DND-41 (cell line): Measurements from ENCODE around the gene SCMH1.

ENCODE experiments used
- ATAC-seq: fragments of 200-7000 bp; cut with Tn5 transposase; 3 replicates; pipeline ENCODE4 v1.9.1; 2021; ENCODE audit warnings: low read depth; ENCODE audit not compliant: insufficient read depth
- DNase-seq: peaks from one replicate; pipeline ENCODE4 v3.0.0-alpha.2; 2020
- H2AFZ ChIP-seq: 2 replicates; pipeline ENCODE4 v1.6.0; 2012; ENCODE audit warnings: low read depth, low read length
- H3K27ac ChIP-seq: 2 replicates; pipeline ENCODE4 v1.5.1; 2012; ENCODE audit warnings: low read length, inconsistent platforms
- H3K27me3 ChIP-seq: fragments of 200-600 bp; sonication (generic); 2 replicates; pipeline ENCODE4 v1.6.0; 2012; ENCODE audit warnings: low read length, mild to moderate bottlenecking, inconsistent platforms; ENCODE audit not compliant: insufficient read depth, poor library complexity
- H3K36me3 ChIP-seq: 2 replicates; pipeline ENCODE4 v1.5.1; 2012; ENCODE audit warnings: low read length, inconsistent platforms; ENCODE audit not compliant: insufficient read depth
- H3K4me1 ChIP-seq: 2 replicates; pipeline ENCODE4 v1.5.1; 2012; ENCODE audit warnings: mild to moderate bottlenecking, low read length; ENCODE audit not compliant: insufficient read depth
- H3K4me2 ChIP-seq: 2 replicates; pipeline ENCODE4 v1.6.0; 2012; ENCODE audit warnings: mild to moderate bottlenecking, moderate library complexity, low read length, inconsistent platforms; ENCODE audit not compliant: insufficient read depth
- H3K4me3 ChIP-seq, 2 experiments: fragments of 200-600 bp in 1 of 2; shearing (Covaris generic) in 1 of 2; 2 replicates each; pipeline ENCODE4 v1.5.1; 2012 to 2016; ENCODE audit warnings: inconsistent platforms in 2 of 2, low read length in 2 of 2, mild to moderate bottlenecking in 2 of 2, low read depth in 1 of 2, moderate library complexity in 1 of 2
- H3K79me2 ChIP-seq: 2 replicates; pipeline ENCODE4 v1.6.0; 2012; ENCODE audit warnings: low read length, inconsistent platforms; ENCODE audit not compliant: insufficient read depth
- H3K9ac ChIP-seq: 2 replicates; pipeline ENCODE4 v1.6.0; 2012; ENCODE audit warnings: low read depth, mild to moderate bottlenecking, inconsistent platforms, low read length, moderate library complexity
- H3K9me3 ChIP-seq: 2 replicates; pipeline ENCODE4 v1.5.1; 2012; ENCODE audit warnings: low read length, moderate library complexity, mild to moderate bottlenecking, inconsistent platforms; ENCODE audit not compliant: insufficient read depth, severe bottlenecking
- H4K20me1 ChIP-seq: 2 replicates; pipeline ENCODE4 v1.6.0; 2012; ENCODE audit warnings: low read length; ENCODE audit not compliant: insufficient read depth
- CTCF ChIP-seq: IDR thresholded peaks from 2 replicates; pipeline ENCODE4 v1.5.1; 2012; ENCODE audit warnings: borderline replicate concordance, low read length, moderate library complexity, mild to moderate bottlenecking; ENCODE audit not compliant: poor library complexity, severe bottlenecking; ENCODE audit errors: extremely low read depth
- EZH2 ChIP-seq: IDR thresholded peaks from 3 replicates; pipeline ENCODE4 v1.6.1; 2012; ENCODE audit warnings: borderline replicate concordance, low read depth, mild to moderate bottlenecking, moderate library complexity, low read length, inconsistent platforms; ENCODE audit not compliant: severe bottlenecking

The SCMH1 gene

GRCh38 chr1:41226815-41227434 is 15.2 kb downstream of the SCMH1 start:
- Histone ChIP-seq H3K9me3 (no peaks in the 10 kb centered on the region), H3K9ac (no peak overlapping the region), H3K27ac (no peak overlapping the region), H3K4me1 (no peaks in the 10 kb centered on the region), H3K4me2 (no peak overlapping the region), H3K36me3 (no peaks in the 10 kb centered on the region), H4K20me1 (peaks cover 3% of the 10 kb centered on the region; the same call in 1 of the 2 replicates), H2AFZ (no peak overlapping the region), H3K27me3 (no peaks in the 10 kb centered on the region), H3K79me2 (peaks cover 48% of the 10 kb centered on the region), H3K4me3 (no peak overlapping the region)
- ATAC-seq (no peak; the same call in 2 of the 3 replicates), DNase-seq (no peak)
- TF ChIP-seq EZH2 (no peak), CTCF (no peak)

GRCh38 chr1:41225495-41225894 is 16.6 kb downstream of the SCMH1 start:
- H3K36me3 ChIP-seq, result peaks cover 6% of the 10 kb centered on the region; the same call in 1 of the 2 replicates
- H3K4me2 ChIP-seq, result no peak overlapping the region
- TF ChIP-seq EZH2, result no peak
- TF ChIP-seq CTCF, result no peak
- no peak overlapping the region for H3K4me3 ChIP-seq
- H3K79me2 ChIP-seq, result peaks cover 50% of the 10 kb centered on the region
- no peaks in the 10 kb centered on the region for H3K27me3 ChIP-seq
- H3K4me1 ChIP-seq, result no peaks in the 10 kb centered on the region
- H3K27ac ChIP-seq, result no peak overlapping the region
- DNase-seq, result no peak
- no peak overlapping the region for H2AFZ ChIP-seq
- H3K9me3 ChIP-seq, result no peaks in the 10 kb centered on the region
- H3K9ac ChIP-seq, result no peak overlapping the region
- H4K20me1 ChIP-seq, result 0 out of 2 replicates have a peak, but pooled peaks cover 3% of the 10 kb centered on the region
- ATAC-seq, result no peak

- Histone ChIP-seq H3K4me2 (no peak overlapping the region), H3K9ac (no peak overlapping the region), H3K4me1 (no peaks in the 10 kb centered on the region), H3K27ac (no peak overlapping the region), H2AFZ (no peak overlapping the region), H4K20me1 (0 out of 2 replicates have a peak, but pooled peaks cover 3% of the 10 kb centered on the region), H3K4me3 (no peak overlapping the region), H3K27me3 (no peaks in the 10 kb centered on the region), H3K79me2 (peaks cover 41% of the 10 kb centered on the region), H3K36me3 (peaks cover 15% of the 10 kb centered on the region; the same call in 1 of the 2 replicates), H3K9me3 (peaks cover 22% of the 10 kb centered on the region)
- no peak for TF ChIP-seq EZH2
- TF ChIP-seq CTCF, result no peak
- ATAC-seq (0 out of 3 replicates have a peak, but pooled peaks have one; percentile 24), DNase-seq (no peak)
Observed at GRCh38 chr1:41222496-41222895, 19.6 kb downstream of the SCMH1 start.
